MM.1S (cell line): ENCODE results near the gene PPP2R1B.

Experiments used
- CTCF ChIP-seq: fragments of 300-600 bp; sonication (generic); IDR thresholded peaks from 2 replicates; pipeline ENCODE4 v1.5.1; 2016; ENCODE audit warnings: antibody characterized with exemption, low read length, mixed read lengths
- EZH2phosphoT487 ChIP-seq: fragments of 300-600 bp; sonication (generic); IDR thresholded peaks from 2 replicates; pipeline ENCODE4 v1.6.1; 2018; ENCODE audit warnings: antibody characterized with exemption, low read length

GRCh38 chr11:111770581-111771134 is 4.5 kb upstream of the PPP2R1B start:
- TF ChIP-seq CTCF (no peak), EZH2phosphoT487 (no peak)
